WTC11 (cell line): Measurements from ENCODE around the gene MGAT4C. TPM values are rescaled to one million over a fixed set of nuclear protein-coding genes. Genes with fewer than 3 reads are reported as not detected.

ENCODE experiments used
- ATAC-seq: fragments of 200-7000 bp; cut with Tn5 transposase; 2 replicates; pipeline ENCODE4 v1.10.0; 2021; ENCODE audit warnings: mild to moderate bottlenecking, moderate library complexity
- CTCF ChIA-PET: fragments of 300-600 bp; sonication (Branson Sonifier 250); formaldehyde crosslinking; loops from one replicate; lab custom pipeline; 2021; ENCODE audit warnings: antibody characterized with exemption; lab: Charles Lee
- POLR2A ChIA-PET: fragments of 350-600 bp; sonication (Branson Sonifier 250); formaldehyde crosslinking; loops from one replicate; lab custom pipeline; 2021; ENCODE audit warnings: antibody characterized with exemption; lab: Charles Lee
- DNase-seq: peaks from one replicate; pipeline ENCODE4 v3.0.0; 2021; ENCODE audit warnings: low spot score
- H3K27ac Mint-ChIP-seq: 2 replicates; pipeline ENCODE4 v1.8.0; 2021; ENCODE audit warnings: mixed read lengths
- H3K27me3 Mint-ChIP-seq: 2 replicates; pipeline ENCODE4 v1.8.0; 2021; ENCODE audit warnings: low read depth, mild to moderate bottlenecking, moderate library complexity, mixed read lengths
- H3K36me3 Mint-ChIP-seq: 2 replicates; pipeline ENCODE4 v1.8.0; 2021; ENCODE audit warnings: mixed read lengths
- H3K4me1 Mint-ChIP-seq: 2 replicates; pipeline ENCODE4 v1.8.0; 2022; ENCODE audit warnings: mixed read lengths
- H3K4me3 Mint-ChIP-seq: 2 replicates; pipeline ENCODE4 v1.8.0; 2021; ENCODE audit warnings: mild to moderate bottlenecking, moderate library complexity, mixed read lengths
- H3K9me3 Mint-ChIP-seq: 2 replicates; pipeline ENCODE4 v1.8.0; 2021; ENCODE audit warnings: mixed read lengths
- ATF1 ChIP-seq: sonication (generic); formaldehyde crosslinking; IDR thresholded peaks from 2 replicates; pipeline ENCODE4 v1.8.1; 2023; ENCODE audit warnings: mild to moderate bottlenecking, moderate library complexity, missing genetic modification reagents
- EMX1 ChIP-seq: fragments of 250-450 bp; sonication (Bioruptor Pico); IDR thresholded peaks from 2 replicates; pipeline ENCODE4 v1.8.0; 2021; ENCODE audit warnings: mild to moderate bottlenecking
- ETV6 ChIP-seq: sonication (generic); formaldehyde crosslinking; IDR thresholded peaks from 2 replicates; pipeline ENCODE4 v1.8.1; 2022; ENCODE audit warnings: mild to moderate bottlenecking, missing genetic modification reagents
- FOXK1 ChIP-seq: sonication (generic); formaldehyde crosslinking; IDR thresholded peaks from 2 replicates; pipeline ENCODE4 v1.8.0; 2022; ENCODE audit warnings: mild to moderate bottlenecking, moderate library complexity, missing genetic modification reagents
- IRF2 ChIP-seq: sonication (generic); formaldehyde crosslinking; IDR thresholded peaks from 2 replicates; pipeline ENCODE4 v1.8.0; 2022; ENCODE audit warnings: low read depth, missing genetic modification reagents, borderline replicate concordance
- JUN ChIP-seq: sonication (generic); formaldehyde crosslinking; IDR thresholded peaks from 2 replicates; pipeline ENCODE4 v1.8.0; 2023; ENCODE audit warnings: mild to moderate bottlenecking, missing genetic modification reagents
- MXD4 ChIP-seq: fragments of 250-450 bp; sonication (Bioruptor Pico); IDR thresholded peaks from 2 replicates; pipeline ENCODE4 v1.8.0; 2021; ENCODE audit warnings: mild to moderate bottlenecking, moderate library complexity, borderline replicate concordance
- total RNA-seq: library from RNA; stranded (reverse); gene quantifications from 3 replicates; pipeline ENCODE4 v1.2.3, GENCODE V29; 2021
- TF ChIP-seq, protein P1 (sequence below): sonication (generic); formaldehyde crosslinking; IDR thresholded peaks from 2 replicates; pipeline ENCODE4 v1.8.0; 2023; ENCODE audit warnings: mild to moderate bottlenecking, missing genetic modification reagents
- TF ChIP-seq, protein P2 (sequence below): sonication (generic); formaldehyde crosslinking; IDR thresholded peaks from 2 replicates; pipeline ENCODE4 v1.8.1; 2023; ENCODE audit warnings: mild to moderate bottlenecking, missing genetic modification reagents
- TF ChIP-seq, protein P3 (sequence below): sonication (generic); formaldehyde crosslinking; IDR thresholded peaks from 2 replicates; pipeline ENCODE4 v1.8.1; 2023; ENCODE audit warnings: mild to moderate bottlenecking, moderate library complexity, missing genetic modification reagents
- TF ChIP-seq, protein P4 (sequence below): fragments of 250-450 bp; sonication (Bioruptor Pico); conservative IDR thresholded peaks from 2 replicates; pipeline ENCODE4 v1.9.0; 2021; ENCODE audit warnings: mild to moderate bottlenecking
- TF ChIP-seq, protein P5 (sequence below): sonication (generic); formaldehyde crosslinking; IDR thresholded peaks from 2 replicates; pipeline ENCODE4 v1.8.1; 2022; ENCODE audit warnings: low read depth, mild to moderate bottlenecking, moderate library complexity, missing genetic modification reagents, borderline replicate concordance
- TF ChIP-seq, protein P6 (sequence below): sonication (generic); formaldehyde crosslinking; IDR thresholded peaks from 2 replicates; pipeline ENCODE4 v1.8.0; 2023; ENCODE audit warnings: missing genetic modification reagents

Gene MGAT4C
- total RNA-seq, 1 experiment from 2014 or later: 4.8 TPM

DNA sequence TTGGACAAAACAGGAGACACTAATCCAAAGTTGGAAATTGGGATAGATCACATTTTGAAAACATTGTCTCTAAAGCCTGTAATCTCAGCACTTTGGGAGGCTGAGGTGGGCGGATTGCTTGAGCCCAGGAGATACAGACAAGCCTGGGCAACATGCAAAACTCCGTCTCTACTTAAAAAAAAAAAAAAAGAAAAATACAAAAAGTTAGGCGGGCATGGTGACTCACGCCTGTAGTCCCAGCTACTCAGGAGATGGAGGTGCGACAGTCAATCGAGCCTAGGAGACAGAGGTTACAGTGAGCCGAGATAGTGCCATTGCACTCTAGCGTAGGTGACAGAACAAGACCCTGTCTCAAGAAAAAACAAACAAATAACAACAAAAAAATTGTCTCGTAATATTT is 152.1 kb downstream of the MGAT4C start:
- Mint-ChIP-seq H3K27me3 (no peaks in the 10 kb centered on the region), H3K36me3 (no peaks in the 10 kb centered on the region), H3K4me1 (no peaks in the 10 kb centered on the region), H3K27ac (no peak overlapping the region), H3K9me3 (no peaks in the 10 kb centered on the region), H3K4me3 (no peak overlapping the region)
- ChIA-PET CTCF (no interaction called here), POLR2A (interaction anchor here (0.6 kb wide), 1 partner anchor 270 kb away, joined by 3 read pairs; no protein-coding TSS in a partner anchor)
- ATAC-seq: no peak
- TF ChIP-seq, protein P1, sequence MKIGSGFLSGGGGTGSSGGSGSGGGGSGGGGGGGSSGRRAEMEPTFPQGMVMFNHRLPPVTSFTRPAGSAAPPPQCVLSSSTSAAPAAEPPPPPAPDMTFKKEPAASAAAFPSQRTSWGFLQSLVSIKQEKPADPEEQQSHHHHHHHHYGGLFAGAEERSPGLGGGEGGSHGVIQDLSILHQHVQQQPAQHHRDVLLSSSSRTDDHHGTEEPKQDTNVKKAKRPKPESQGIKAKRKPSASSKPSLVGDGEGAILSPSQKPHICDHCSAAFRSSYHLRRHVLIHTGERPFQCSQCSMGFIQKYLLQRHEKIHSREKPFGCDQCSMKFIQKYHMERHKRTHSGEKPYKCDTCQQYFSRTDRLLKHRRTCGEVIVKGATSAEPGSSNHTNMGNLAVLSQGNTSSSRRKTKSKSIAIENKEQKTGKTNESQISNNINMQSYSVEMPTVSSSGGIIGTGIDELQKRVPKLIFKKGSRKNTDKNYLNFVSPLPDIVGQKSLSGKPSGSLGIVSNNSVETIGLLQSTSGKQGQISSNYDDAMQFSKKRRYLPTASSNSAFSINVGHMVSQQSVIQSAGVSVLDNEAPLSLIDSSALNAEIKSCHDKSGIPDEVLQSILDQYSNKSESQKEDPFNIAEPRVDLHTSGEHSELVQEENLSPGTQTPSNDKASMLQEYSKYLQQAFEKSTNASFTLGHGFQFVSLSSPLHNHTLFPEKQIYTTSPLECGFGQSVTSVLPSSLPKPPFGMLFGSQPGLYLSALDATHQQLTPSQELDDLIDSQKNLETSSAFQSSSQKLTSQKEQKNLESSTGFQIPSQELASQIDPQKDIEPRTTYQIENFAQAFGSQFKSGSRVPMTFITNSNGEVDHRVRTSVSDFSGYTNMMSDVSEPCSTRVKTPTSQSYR: no peak
- TF ChIP-seq, protein P2, sequence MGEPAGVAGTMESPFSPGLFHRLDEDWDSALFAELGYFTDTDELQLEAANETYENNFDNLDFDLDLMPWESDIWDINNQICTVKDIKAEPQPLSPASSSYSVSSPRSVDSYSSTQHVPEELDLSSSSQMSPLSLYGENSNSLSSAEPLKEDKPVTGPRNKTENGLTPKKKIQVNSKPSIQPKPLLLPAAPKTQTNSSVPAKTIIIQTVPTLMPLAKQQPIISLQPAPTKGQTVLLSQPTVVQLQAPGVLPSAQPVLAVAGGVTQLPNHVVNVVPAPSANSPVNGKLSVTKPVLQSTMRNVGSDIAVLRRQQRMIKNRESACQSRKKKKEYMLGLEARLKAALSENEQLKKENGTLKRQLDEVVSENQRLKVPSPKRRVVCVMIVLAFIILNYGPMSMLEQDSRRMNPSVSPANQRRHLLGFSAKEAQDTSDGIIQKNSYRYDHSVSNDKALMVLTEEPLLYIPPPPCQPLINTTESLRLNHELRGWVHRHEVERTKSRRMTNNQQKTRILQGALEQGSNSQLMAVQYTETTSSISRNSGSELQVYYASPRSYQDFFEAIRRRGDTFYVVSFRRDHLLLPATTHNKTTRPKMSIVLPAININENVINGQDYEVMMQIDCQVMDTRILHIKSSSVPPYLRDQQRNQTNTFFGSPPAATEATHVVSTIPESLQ (CRISPR knock-in tag): no peak
- TF ChIP-seq, protein P3, sequence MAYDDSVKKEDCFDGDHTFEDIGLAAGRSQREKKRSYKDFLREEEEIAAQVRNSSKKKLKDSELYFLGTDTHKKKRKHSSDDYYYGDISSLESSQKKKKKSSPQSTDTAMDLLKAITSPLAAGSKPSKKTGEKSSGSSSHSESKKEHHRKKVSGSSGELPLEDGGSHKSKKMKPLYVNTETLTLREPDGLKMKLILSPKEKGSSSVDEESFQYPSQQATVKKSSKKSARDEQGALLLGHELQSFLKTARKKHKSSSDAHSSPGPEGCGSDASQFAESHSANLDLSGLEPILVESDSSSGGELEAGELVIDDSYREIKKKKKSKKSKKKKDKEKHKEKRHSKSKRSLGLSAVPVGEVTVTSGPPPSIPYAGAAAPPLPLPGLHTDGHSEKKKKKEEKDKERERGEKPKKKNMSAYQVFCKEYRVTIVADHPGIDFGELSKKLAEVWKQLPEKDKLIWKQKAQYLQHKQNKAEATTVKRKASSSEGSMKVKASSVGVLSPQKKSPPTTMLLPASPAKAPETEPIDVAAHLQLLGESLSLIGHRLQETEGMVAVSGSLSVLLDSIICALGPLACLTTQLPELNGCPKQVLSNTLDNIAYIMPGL: no peak
- DNase-seq: no peak

DNA sequence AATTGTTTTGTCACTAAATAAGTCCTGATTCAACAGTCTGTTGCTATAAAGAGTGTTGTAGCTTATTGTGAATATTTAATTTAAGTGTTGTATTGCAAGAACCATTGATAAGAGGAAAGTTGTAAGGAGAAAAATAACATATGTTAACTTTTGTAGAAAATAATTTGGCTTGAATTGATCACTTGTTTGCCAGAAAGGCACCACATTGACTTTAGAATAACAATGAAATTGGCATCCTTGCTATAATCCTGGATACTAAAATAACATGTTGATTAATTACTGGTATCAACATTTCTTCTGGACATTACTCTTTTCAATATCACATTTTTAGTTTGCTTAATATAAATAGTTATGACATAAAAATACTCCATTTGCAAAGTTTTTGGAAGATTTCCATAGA is 159.0 kb downstream of the MGAT4C start:
- no peak overlapping the region for H3K4me3 Mint-ChIP-seq
- CTCF ChIA-PET: no interaction called here
- DNase-seq (no peak), ATAC-seq (no peak)
- no peak overlapping the region for H3K27ac Mint-ChIP-seq
- peaks cover 30% of the 10 kb centered on the region for H3K4me1 Mint-ChIP-seq
- POLR2A ChIA-PET: no interaction called here
- H3K27me3 Mint-ChIP-seq: no peaks in the 10 kb centered on the region
- H3K9me3 Mint-ChIP-seq: no peaks in the 10 kb centered on the region
- no peak for TF ChIP-seq FOXK1
- no peak for TF ChIP-seq EMX1
- TF ChIP-seq, protein P4, sequence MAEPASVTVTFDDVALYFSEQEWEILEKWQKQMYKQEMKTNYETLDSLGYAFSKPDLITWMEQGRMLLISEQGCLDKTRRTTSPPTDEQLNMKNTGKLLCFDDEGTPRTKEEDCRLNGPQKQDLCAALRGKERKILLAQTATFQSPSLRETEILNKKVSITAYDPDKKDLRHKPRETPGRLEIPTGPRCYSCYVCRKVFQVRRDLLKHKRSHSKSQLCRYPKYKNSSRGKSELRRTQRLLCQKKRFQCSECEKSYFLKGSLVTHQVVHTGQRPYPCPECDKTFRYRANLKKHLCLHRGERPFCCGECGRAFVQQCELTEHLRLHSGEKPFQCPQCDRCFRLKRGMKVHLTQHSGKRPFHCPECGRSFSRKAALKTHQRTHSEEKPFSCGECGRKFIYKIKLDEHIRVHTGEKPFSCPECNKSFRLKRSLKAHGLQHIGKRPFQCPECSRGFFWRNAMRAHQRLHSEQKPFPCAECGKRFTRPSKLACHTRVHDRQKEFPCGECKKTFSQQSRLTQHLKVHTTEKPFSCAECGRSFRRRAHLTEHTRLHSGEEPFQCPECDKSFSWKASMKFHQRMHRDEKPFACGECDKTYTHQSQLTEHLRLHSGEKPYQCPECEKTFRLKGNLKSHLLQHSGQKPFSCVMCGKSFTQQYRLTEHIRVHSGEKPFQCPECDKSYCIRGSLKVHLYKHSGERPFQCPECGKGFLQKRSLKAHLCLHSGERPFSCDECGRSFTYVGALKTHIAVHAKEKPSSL: no peak
- TF ChIP-seq ATF1: no peak
- no peak for TF ChIP-seq IRF2 (CRISPR knock-in tag)
- no peak for TF ChIP-seq ETV6
- TF ChIP-seq JUN (CRISPR knock-in tag): no peak
- no peaks in the 10 kb centered on the region for H3K36me3 Mint-ChIP-seq

DNA sequence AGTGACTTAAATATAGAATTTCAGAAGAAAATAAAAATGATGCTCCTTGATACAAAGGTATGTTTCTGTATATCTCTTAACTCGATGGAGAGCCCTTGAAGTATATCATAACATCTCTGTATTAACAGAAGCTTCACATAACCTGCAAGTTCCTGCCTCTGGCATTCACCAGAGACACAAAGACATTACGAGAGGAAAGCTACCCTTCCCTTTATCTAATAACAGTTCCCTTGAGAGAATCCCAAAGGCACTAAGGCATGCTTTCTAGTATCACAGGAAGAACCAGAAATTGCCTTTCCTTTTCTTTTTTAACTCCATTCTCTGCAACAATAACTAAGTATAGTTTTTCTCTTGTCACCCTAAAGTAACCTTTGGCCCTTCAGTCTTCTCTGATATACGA is 164.5 kb downstream of the MGAT4C start:
- no peak for DNase-seq
- POLR2A ChIA-PET: interaction anchor here (1.0 kb wide), 1 partner anchor 30 kb away, joined by 3 read pairs; no protein-coding TSS in a partner anchor
- Mint-ChIP-seq H3K9me3 (no peaks in the 10 kb centered on the region), H3K27ac (no peak overlapping the region), H3K4me1 (peaks cover 23% of the 10 kb centered on the region), H3K27me3 (no peaks in the 10 kb centered on the region), H3K4me3 (no peak overlapping the region), H3K36me3 (no peaks in the 10 kb centered on the region)
- CTCF ChIA-PET: no interaction called here
- no peak for TF ChIP-seq MXD4 (CRISPR knock-in tag)
- TF ChIP-seq, protein P2 (CRISPR knock-in tag): no peak
- TF ChIP-seq, protein P5, sequence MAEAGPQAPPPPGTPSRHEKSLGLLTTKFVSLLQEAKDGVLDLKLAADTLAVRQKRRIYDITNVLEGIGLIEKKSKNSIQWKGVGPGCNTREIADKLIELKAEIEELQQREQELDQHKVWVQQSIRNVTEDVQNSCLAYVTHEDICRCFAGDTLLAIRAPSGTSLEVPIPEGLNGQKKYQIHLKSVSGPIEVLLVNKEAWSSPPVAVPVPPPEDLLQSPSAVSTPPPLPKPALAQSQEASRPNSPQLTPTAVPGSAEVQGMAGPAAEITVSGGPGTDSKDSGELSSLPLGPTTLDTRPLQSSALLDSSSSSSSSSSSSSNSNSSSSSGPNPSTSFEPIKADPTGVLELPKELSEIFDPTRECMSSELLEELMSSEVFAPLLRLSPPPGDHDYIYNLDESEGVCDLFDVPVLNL: no peak
- TF ChIP-seq, protein P6, sequence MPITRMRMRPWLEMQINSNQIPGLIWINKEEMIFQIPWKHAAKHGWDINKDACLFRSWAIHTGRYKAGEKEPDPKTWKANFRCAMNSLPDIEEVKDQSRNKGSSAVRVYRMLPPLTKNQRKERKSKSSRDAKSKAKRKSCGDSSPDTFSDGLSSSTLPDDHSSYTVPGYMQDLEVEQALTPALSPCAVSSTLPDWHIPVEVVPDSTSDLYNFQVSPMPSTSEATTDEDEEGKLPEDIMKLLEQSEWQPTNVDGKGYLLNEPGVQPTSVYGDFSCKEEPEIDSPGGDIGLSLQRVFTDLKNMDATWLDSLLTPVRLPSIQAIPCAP: no peak
- ATAC-seq: no peak
